ENCODE results near the gene ITGB2. TPM values are rescaled to one million over a fixed set of nuclear protein-coding genes. Genes with fewer than 3 reads are reported as not detected.

Gene ITGB2
- total RNA-seq, 1 donor from 2014 or later = not detected

DNA sequence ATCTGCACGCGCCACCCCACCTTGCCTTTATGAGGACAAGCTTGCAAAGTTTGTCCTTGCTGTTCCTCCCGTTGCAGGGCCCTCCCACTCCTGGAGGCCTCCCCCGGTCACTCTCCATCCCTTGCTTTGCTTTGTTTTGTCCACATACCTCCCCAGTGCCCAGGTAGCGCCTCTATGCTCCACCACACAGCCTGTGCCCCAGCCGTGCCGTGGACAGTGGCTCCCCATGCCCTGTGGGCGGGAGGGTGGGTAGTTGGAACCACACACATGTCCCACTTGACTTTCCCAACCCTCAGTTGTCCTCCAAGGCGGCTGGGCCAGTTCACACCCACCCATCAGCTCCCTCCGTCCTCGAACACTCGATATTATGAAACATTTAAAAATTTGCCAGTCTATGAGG, 43.7 kb upstream of the ITGB2 start:
- Mint-ChIP-seq H3K4me1 (peaks cover 33% of the 10 kb centered on the region), H3K36me3 (peaks cover 34% of the 10 kb centered on the region), H3K4me3 (peak overlapping the region; percentile 52), H3K9me3 (peaks cover 8% of the 10 kb centered on the region), H3K27me3 (ENCODE audit: insufficient read depth, low read depth) (no peaks in the 10 kb centered on the region), H3K27ac (no peak overlapping the region)
- TF ChIP-seq EZH2phosphoT487 (IDR thresholded peaks at IDR 0.05) (no peak), CTCF (IDR thresholded peaks at IDR 0.05) (no peak), EZH2 (IDR thresholded peaks at IDR 0.05) (no peak)
- Histone ChIP-seq H3F3A (ENCODE audit: low read depth) (no peaks in the 10 kb centered on the region), H4K20me1 (ENCODE audit: low read depth) (peaks cover 16% of the 10 kb centered on the region), H3K4me3 (no peak overlapping the region), H3K9me3 (ENCODE audit: low read depth) (no peaks in the 10 kb centered on the region), H3K79me2 (ENCODE audit: low read depth) (peaks cover 33% of the 10 kb centered on the region), H3K27ac (no peak overlapping the region), H3K4me1 (peaks cover 1% of the 10 kb centered on the region), H3K4me2 (no peak overlapping the region), H3K9ac (no peak overlapping the region), H3K27me3 (no peaks in the 10 kb centered on the region), H2AFZ (replicated peaks) (no peak overlapping the region), H3K36me3 (no peaks in the 10 kb centered on the region)
- no peak for DNase-seq (ENCODE audit: low spot score)

- no peaks in the 10 kb centered on the region for H3K9me3 ChIP-seq (ENCODE audit: low read depth)
- no peak overlapping the region for H2AFZ ChIP-seq (replicated peaks)
- H3K27me3 Mint-ChIP-seq (ENCODE audit: insufficient read depth, low read depth) = no peaks in the 10 kb centered on the region
- TF ChIP-seq EZH2phosphoT487 (IDR thresholded peaks at IDR 0.05) (no peak), CTCF (IDR thresholded peaks at IDR 0.05) (no peak), EZH2 (IDR thresholded peaks at IDR 0.05) (no peak)
- peaks cover 50% of the 10 kb centered on the region for H3K4me1 Mint-ChIP-seq
- no peak overlapping the region for H3K4me3 ChIP-seq
- no peak overlapping the region for H3K4me3 Mint-ChIP-seq
- H3F3A ChIP-seq (ENCODE audit: low read depth) = peaks cover 15% of the 10 kb centered on the region
- no peak overlapping the region for H3K4me2 ChIP-seq
- H3K4me1 ChIP-seq = peaks cover 16% of the 10 kb centered on the region
- no peak for DNase-seq (ENCODE audit: low spot score)
- H3K36me3 Mint-ChIP-seq = peaks cover 31% of the 10 kb centered on the region
- no peak overlapping the region for H3K27ac ChIP-seq
- no peaks in the 10 kb centered on the region for H3K36me3 ChIP-seq
- H4K20me1 ChIP-seq (ENCODE audit: low read depth) = peaks cover 32% of the 10 kb centered on the region
- H3K9me3 Mint-ChIP-seq = peaks cover 8% of the 10 kb centered on the region
- H3K27ac Mint-ChIP-seq = peak overlapping the region; percentile 39
- H3K79me2 ChIP-seq (ENCODE audit: low read depth) = peaks cover 43% of the 10 kb centered on the region
- H3K27me3 ChIP-seq = no peaks in the 10 kb centered on the region
- no peak overlapping the region for H3K9ac ChIP-seq
Measured at GRCh38 chr21:44962403-44962966, 41.8 kb upstream of the ITGB2 start.

DNA sequence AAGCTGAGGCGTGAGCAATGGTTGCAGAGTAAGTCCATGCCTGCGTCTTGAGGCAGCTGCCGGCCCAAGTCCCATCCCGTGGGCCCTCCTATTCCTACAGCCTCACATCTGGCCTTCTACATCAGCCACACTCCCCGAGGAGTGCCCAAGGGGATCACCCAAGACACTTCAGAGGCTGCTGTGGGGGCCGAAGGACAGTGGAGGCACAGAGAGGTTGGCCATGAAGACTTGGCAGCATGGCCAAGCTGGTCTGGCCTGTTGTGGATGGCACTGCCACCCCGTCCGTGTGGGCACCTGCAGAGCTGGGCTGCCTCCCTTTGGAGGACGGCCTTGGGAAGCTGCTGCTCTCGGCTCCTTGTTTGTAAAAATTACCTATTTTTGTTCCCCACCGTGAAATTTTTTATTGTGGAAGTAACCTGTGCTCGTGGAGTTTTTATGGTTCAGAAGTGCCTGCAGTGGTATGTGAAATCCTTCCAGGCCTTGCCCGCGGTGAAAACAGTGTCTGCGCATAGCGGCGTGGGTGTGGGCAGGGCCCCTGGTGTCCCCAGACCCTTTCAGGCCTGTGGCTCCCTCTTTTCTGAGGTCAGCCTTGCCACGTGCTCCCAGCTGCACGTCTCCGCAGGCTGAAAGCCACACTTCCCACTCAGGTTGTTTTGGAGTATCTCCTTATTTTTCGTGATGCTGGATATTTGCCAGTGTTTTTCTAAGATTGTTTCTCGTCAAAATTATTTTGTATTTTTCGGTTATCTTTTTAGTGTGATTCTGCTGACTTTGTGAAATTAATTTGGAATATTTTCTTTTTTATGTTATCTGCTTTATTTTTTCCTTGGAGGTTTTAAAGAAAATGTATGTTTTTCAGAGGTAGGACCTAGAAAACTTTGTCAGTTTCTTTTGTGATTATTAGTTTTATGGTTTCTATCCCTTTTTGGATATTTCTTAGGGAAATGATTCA, 39.7 kb upstream of the ITGB2 start:
- peaks cover 48% of the 10 kb centered on the region for H4K20me1 ChIP-seq (ENCODE audit: low read depth)
- peaks cover 56% of the 10 kb centered on the region for H3K79me2 ChIP-seq (ENCODE audit: low read depth)
- no peak overlapping the region for H3K4me3 Mint-ChIP-seq
- no peaks in the 10 kb centered on the region for H3K9me3 ChIP-seq (ENCODE audit: low read depth)
- no peak overlapping the region for H3K27ac ChIP-seq
- H3K27me3 ChIP-seq = no peaks in the 10 kb centered on the region
- no peak overlapping the region for H3K4me2 ChIP-seq
- H3K27ac Mint-ChIP-seq = peak overlapping the region; percentile 7
- no peak overlapping the region for H3K4me3 ChIP-seq
- H3K27me3 Mint-ChIP-seq (ENCODE audit: insufficient read depth, low read depth) = peaks cover 2% of the 10 kb centered on the region
- no peak for DNase-seq (ENCODE audit: low spot score)
- TF ChIP-seq EZH2phosphoT487 (IDR thresholded peaks at IDR 0.05) (no peak), EZH2 (IDR thresholded peaks at IDR 0.05) (no peak), CTCF (IDR thresholded peaks at IDR 0.05) (no peak)
- H3K9ac ChIP-seq = no peak overlapping the region
- peaks cover 37% of the 10 kb centered on the region for H3K36me3 Mint-ChIP-seq
- no peak overlapping the region for H2AFZ ChIP-seq (replicated peaks)
- H3K4me1 Mint-ChIP-seq = peaks cover 64% of the 10 kb centered on the region
- peaks cover 8% of the 10 kb centered on the region for H3K9me3 Mint-ChIP-seq
- peaks cover 16% of the 10 kb centered on the region for H3K4me1 ChIP-seq
- H3K36me3 ChIP-seq = no peaks in the 10 kb centered on the region
- H3F3A ChIP-seq (ENCODE audit: low read depth) = peaks cover 15% of the 10 kb centered on the region

Data from neural progenitor cell (in vitro differentiated cells).